HPDE6-E6E7 (cell line): Measurements from ENCODE around the gene FOXP2.
"Not testable (repeated sequence)": the region's sequence is repeated elsewhere in the genome, so short reads cannot be mapped to it uniquely, and the experiment has no call there.

Source experiments
- DNase-seq: peaks from one replicate; pipeline ENCODE4 v3.0.0; 2011; ENCODE audit warnings: missing footprints; ENCODE audit errors: extremely low spot score

Gene FOXP2

DNA sequence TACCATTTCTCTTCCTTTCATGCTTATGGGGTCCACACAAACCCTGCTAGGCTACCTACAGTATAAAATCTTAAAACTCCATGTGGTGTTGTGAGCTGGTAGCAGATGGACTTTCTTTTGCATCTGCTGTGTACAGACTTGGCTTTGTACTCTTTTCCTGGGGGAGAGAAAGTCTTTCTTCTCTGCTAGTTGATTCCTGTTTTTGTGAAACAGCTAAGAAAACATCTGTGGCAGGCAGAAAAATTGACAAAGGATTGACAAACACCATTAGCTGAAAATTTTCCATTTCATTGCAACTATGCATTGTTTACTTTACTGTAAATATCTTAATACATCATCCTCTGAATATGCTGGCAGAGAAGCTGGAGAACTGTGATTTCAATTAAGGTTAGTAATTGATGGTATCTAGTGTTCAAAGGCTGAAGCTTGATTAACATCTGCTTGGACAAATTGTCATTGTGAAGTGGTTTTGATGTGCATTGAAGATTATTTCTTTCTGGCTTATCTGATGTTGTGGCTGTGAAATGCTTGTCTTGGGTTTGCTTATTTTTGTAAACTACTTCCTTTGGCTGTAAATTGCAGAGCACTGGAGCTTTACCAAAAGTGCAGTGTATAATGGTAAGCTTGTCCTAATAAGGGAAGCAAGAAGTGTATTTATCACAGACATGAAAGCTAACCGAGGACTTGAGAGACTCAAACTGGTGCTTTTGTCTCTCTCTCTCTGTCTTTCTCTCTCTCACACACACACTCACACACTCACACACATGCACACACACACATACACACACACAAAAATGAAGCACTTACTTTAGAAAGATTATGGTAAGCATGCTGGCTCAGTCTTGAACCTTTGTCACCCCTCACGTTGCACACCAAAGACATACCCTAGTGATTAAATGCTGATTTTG is at the start of gene FOXP2:
TSS of gene FOXP2 (plus strand) at position 660 of the 908 bp plus-strand sequence. CDS start 11,697 bp downstream, outside the sequence.
- DNase-seq: no peak

DNA sequence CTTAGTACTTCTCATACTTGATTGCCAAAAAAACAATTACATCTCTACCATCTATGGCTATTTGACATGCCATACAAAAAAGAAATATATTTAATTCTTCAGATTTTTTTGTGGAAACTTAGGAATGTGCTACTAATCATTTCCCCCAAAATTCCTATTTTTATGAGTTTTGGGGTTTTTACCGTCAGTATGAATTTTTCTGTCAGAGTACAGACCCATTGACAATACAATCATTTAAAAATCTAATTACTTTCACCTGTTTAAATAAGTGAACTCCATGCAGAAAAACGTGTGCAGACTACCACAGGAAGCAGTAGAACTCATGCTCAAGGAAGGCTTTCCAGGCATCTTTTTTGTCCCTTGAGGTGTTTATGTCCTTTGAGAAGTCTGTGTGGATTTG is 48.8 kb upstream of the FOXP2 start:
- DNase-seq: no peak

DNA sequence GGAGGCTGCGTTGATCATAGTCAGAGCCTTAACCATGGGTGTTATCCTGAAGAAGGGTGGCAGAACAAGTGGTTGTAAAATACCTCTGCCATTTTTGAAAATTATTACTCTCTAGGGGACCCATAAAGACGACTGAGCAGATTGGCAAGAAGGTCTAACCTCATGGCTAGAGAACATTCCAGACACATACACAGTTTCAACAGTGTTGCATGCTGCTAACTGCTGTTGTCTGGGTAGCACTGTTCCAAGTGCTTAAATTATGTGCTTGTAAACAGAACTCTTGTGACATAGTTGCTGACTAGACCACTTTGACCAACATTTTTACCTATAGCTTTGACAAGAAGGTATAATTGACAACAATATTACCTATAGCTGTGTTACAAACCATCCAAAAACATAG is 46.1 kb upstream of the FOXP2 start:
- no peak for DNase-seq

DNA sequence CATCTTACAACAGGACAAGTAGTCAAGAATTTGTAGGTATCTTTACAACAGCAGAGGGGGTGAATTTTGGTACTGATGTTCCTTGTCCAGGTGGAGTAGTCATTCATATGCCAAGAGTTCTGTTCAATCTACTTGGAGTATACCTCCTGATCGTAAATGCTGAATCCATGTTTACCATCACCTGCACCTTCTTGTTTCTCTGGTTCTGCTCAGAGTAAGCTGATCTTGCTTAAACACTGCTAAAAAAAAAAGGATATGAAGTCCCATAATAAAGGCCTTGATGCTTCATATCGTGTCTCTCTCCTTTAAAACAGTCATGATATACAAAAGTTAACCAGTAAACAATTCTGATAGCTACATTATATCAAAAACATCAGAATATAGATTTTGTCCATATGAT is 45.3 kb upstream of the FOXP2 start:
- DNase-seq: no peak

DNA sequence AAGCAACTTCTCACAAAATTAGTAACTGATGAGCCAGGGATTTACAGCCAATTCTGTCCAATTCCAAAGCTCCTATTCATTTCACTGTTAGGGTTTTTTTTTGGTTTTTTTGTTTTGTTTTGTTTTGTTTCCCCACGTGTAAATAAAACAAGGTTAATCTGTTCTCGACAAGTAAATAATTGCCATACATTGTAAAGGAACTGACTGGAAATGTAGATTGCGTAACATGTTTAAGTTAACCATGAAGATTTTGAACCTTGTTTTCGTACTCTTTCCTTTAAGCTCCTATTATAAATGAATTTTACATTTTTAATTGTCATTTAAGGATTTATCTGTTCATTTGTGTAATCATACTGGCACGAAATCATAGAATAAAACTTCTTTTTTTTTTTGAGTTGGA is 42.0 kb upstream of the FOXP2 start:
- DNase-seq: no peak

DNA sequence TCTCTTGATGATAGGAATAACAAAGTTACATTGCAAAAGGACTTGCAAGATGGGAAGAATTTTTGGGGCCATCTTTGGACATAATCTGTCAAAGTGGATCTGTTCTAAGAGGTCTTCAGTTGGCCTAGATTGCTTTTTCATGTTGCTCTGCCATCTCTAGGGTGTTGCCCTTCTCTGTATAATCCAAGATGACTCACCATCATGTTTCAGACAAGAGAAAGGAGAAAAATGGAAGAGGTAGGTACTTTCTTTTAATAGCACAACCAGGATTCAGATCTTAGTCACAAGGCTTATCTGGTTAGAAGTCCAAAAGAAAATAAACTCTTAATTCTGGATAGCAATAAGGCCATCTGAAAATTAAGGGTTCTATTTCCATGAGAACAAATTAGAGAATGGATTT is 38.7 kb upstream of the FOXP2 start:
- DNase-seq: no peak

DNA sequence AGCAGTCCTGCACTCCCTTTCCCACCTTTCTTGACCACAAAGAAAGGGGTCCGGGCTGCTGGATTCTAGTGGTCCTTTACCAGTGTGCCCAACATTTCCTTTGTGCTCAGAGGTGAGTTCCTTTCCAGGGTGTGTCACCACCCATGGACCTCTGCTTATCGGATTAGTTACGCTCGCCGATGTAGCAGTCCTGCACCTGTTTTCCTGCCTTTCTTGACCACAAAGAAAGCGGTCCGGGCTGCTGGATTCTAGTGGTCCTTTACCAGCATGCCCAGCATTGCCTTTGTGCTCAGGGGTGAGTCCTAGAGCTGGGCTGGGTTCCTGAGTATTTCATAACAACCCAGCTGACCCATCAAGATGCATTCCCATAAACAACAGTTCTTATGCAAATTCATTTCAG is 30.7 kb upstream of the FOXP2 start:
- DNase-seq: not testable (repeated sequence)

DNA sequence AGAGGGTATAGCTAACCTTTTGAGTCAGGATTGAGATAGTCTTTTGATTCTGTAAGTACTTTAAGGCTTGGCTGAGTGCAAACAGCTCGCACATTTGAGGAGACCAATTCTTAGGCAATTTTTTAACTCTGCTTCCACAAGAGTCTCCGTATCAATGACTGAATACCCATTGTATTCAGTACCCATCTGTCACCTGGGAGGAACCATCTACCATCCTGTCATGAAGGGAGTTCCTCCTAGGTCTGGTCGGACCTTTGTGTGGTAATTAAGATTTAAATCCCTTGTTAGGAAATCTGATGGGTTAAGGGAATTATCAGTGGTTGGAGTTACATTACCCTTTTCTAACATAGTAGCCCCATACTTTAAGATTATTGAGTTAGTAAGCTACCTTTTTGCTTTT is 30.3 kb upstream of the FOXP2 start:
- DNase-seq: not testable (repeated sequence)

DNA sequence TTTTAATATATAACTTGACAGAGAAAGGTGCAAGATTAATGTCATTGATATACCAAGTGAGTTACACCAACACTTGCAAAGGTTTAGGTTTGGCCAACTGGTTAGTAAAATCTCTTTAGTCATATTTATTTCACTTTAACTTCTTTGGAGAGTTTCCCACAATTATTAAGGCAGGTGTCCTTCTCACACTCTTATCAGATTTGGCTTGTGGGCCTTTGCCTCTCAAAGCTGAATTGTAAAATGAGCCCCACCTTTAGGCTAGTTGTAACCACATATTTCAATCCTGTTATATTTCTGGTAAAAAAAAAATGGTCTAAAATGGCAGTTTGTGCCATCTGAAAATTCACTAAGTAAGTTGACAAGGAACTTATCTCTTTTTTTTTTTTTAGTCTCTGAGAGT is 26.6 kb upstream of the FOXP2 start:
- DNase-seq: no peak

DNA sequence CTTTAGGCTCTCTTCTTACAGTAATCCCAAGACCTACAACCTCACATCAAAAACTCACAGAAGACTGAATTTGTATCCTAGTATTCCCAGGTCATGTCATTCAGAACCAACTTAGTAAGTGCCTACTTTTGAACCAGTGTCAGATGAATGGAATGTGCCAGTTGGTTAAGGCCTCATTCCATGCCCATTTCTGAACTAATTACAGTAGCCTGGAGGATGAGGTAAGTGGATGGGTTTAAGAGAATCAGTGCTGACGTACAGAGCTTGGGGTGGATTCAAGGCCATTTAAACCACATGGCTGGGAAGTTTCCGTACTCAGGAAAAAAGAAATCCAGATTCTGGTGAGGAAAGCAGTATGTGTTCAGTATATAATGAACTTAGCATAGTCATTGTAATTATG is 21.9 kb upstream of the FOXP2 start:
- DNase-seq: no peak

DNA sequence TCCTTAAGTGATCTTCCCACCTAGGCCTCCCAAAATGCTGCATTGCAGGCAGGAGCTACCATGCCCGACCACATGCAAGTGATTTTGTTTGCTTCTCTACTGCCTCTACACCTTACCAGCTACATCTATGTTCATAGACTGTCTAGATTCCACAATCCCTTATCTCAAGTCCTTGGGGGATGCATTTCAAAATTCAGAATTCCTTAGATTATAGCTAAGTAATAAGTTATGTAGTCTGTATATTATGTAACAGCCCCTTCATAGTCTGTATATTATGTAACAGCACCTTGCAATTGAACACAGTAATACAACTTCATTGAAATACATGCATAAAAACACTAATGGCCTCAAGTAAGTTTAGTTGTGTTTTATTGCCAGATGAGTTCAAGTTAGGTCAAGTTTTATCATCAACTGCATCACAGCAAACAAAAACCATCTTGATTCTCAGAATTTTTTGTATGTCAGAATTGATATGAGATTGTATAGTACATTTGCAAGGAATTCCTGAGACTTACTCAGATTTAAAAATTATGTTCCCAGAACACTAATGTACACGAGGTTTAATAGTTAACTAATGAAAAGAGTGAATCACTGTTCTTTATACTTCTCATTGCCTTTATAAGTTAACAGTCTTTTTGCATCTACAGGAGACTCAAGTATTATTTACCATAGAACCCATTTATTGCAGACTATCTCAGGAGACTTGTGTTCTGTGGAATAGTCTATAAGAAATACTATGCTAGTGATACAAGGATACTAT is 11.6 kb upstream of the FOXP2 start:
- no peak for DNase-seq

DNA sequence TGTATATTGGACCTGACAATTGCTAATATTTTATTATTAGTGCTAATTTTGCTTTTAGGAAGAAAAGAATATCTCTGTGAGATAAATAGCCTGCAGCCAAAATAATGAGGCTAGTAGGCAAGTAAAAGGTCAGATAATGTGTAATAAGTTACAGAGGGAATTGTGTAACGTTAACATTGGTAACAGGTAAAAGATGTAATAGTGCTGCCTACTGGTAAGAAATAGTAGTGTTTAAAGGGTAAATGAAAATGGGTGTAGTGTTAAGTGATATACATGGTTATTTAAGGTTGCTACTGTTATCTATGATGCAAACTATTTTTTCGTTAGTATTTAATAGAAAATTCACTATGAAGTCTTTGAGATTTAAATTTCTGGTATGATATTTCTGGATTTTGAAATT is 9.2 kb upstream of the FOXP2 start:
- no peak for DNase-seq

DNA sequence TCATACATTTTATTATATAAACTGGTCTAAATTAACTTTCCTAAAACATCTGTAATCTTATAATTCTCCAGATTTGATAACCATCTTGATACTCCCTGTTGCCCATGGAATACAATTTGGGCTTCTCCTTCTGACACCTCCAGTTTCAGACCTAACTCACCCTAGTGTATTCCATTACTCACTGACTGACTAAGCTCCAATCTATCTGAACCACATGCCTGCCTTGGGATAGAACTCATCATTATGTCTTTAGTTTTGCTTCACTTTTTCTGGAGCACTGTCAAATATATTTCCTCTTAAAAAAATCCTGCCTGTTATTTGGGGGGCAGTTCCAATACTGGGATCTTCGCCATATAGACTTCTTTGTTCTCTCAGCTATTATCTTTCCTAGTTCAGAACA is 4.9 kb upstream of the FOXP2 start:
- DNase-seq: no peak

DNA sequence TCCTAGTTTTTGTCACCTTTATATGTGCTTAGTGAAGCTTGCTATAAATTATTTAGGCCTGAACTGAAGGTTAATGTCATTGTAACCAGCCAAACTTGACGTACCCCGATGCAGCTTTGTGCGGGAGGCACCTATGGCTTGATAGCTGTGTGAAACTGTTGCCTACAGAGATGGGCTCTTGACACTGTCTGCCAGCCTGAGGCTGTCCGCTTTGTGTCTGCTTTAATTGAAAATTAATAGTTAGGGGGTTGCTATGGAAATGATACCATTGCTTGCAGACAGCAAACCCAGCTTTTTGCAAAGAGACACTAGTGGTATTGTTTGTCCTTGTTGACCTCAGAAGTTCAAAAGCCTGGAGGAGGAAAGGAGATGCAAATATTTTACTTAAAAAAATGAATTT is 2.1 kb upstream of the FOXP2 start:
- no peak for DNase-seq

DNA sequence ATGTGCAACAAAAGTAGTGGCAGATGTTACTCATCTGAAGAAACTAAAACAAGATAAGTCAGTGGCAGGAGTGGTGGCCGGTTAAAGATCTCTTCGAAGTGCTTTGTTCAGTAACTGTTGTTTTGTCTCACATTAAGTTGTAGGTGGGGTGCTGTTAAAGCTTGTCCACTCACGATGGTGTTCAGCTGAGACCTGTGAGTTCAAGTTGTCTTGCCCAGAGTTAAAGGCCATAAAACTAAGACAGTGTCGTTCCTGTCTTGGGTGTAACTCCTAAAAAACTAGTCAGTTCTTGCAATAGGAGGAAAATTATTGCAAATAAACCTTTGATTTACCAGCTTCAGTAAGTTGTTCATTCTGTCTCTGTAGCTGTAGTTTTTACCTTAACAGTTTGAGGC is 857 bp upstream of the FOXP2 start:
- DNase-seq: no peak

DNA sequence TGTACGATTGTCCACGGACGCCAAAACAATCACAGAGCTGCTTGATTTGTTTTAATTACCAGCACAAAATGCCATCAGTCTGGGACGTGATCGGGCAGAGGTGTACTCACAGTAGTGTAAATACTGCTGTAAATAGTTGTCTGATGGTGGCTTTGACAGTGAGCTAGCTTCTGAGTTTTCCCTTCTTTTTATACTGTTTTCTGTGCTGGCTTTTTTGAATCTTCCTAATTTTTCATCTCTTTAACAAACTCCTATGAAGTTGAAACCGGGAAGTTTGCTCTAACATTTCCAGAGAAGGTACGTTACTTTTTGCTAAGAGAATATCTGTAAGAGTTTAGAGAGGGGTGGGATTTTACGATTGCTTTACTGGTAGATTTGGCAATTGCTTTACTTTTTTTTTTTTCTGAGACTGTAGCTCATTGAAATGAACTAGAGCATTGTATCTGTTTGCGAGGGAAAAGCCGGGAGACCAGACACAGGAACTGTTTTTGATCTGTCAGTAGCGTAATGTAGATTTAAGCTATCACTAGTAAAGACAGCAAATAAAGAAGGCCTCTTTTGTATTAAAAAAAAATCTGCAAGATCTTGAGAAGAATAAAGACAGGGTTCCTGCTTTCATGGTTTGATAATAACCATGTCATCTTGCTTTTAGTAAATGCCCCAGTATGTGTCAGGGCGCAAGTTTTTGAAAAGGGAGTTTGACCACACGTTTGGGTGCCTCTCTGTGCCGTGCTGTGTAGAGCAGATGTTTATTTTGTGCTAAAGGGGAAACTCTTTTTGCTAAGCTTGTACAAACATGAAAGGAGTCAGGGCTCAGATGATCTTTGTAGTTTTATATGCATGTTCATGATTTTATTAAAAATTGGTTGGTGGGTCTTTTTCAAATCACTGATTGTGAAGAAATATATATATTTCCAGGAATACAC is 712 bp downstream of the FOXP2 start:
- no peak for DNase-seq

DNA sequence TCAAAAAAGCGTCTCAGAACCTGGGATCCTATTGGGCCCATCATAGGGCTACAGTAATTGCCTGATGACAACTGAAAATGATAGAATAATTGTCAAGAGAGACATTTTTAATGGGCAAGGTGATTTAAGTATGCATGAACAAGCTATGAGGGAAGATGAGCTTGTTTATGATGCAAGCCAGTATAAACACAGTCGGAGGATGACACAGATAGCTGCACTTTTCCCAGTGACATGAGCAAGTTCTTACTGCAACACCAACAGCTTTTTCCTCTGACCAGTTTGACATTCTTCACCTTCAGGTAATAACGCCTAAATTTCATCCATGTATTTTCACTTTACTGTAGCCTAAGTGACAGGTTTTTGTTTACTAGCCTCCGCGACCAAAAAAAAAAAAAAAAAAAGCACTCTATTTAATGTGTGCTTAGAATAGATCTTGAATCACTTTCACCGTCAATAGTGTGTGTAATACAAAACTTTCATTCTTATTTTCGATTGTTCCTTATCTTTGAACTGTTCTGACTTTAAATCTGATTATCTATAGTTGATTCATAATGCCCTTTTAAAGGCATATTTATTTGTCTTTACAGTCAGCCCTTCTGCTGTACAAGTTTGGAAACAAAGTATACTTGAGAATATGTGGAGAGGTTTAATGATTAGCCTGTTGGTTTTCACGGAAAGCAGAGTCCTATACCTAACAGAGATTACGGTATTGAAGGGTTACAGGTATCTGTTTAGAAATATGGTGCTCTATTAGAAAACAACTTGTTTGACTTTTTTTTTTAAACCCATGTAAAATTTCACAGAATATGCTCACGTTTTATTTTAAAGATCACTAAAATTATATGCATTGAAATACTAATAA is 1.7 kb downstream of the FOXP2 start:
- no peak for DNase-seq

DNA sequence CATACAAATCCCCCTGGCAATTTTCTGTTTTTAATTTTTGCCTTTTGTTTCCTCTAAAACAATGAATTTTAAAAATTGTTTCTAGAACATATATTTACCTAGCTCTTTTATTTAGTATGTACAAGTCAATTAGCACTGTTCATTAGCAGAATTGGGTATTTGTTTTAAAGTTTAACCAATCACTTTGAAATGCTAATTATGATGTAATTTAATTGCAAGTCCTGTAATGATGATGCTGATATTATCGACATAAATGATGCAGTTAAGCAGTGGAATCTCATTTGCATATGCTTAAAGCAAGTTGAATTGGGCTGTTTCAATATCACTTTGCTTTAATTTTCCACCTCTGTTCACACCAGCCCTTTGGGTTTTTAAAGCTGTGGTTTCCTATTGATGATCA is 2.7 kb downstream of the FOXP2 start:
- no peak for DNase-seq

DNA sequence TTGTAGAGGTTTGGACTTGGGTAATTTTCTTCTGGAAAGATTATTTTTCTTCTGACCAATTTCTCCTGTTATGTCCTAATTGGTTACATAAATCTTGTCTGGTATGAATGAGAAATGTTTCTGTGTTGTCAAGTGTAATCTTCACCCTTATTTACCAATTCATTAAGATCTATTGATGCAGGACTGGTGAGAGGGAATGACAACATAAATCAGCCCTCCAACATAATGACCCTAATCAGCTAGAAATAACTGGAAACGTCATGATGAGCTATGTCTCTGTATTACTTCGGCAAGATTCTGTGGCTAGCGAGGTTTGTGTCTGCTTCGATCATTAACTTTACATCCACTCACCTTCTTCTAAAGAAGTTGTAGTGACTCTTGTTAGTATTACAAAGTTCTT is 3.5 kb downstream of the FOXP2 start:
- no peak for DNase-seq

DNA sequence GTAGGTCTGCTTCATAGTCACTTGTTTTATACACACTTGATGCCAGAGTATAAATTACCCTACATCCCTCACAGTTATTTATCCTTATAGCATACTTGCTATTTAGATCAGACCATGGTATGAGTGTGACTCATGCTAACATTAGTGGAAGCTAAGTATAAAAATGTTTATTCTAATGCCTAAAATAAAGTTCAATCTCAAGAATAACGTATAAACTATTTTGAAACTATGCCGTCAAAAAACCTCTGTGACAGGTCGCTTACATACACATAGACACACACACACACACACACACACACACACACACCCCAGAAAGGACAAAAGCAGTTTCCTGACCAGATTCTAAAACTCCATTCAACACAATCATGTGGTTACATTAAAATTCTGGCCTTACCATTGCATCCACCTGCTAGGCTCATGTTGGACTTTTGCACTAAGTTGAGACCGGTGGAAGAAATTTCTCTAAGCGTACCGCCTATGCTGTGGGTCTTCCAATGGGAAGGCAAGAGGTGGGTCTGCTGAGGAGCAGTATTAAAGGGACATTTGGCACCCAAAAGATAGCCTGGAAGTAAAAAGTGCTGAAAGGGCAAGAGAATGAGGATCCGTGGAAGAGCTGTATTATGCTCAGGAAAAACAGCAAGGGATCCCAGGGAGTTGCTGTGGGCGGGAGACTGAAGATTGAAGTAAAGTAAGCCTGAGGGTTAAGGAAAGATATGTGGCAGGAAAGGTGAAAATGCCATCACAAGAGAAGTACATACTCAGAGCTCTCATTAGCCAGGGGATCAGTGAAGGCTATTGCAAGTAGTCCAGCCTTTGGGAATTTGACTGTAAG is 5.0 kb downstream of the FOXP2 start:
- DNase-seq: no peak
